Epithelial cell of esophagus (primary cell): ENCODE results near the gene ZGPAT.

Experiments used
- DNase-seq: peaks from one replicate; pipeline ENCODE4 v3.0.0; 2010; ENCODE audit warnings: low read depth
- H3K4me3 ChIP-seq: 2 replicates; pipeline ENCODE4 v1.5.1; 2011; ENCODE audit warnings: mild to moderate bottlenecking, low read length, control low read depth
- TF ChIP-seq, protein P1 (sequence below): IDR thresholded peaks from 2 replicates; pipeline ENCODE4 v1.5.1; 2011; ENCODE audit warnings: low read depth, mild to moderate bottlenecking, low read length, control low read depth, inconsistent platforms; ENCODE audit not compliant: insufficient read depth; ENCODE audit errors: missing control alignments

Gene ZGPAT

DNA sequence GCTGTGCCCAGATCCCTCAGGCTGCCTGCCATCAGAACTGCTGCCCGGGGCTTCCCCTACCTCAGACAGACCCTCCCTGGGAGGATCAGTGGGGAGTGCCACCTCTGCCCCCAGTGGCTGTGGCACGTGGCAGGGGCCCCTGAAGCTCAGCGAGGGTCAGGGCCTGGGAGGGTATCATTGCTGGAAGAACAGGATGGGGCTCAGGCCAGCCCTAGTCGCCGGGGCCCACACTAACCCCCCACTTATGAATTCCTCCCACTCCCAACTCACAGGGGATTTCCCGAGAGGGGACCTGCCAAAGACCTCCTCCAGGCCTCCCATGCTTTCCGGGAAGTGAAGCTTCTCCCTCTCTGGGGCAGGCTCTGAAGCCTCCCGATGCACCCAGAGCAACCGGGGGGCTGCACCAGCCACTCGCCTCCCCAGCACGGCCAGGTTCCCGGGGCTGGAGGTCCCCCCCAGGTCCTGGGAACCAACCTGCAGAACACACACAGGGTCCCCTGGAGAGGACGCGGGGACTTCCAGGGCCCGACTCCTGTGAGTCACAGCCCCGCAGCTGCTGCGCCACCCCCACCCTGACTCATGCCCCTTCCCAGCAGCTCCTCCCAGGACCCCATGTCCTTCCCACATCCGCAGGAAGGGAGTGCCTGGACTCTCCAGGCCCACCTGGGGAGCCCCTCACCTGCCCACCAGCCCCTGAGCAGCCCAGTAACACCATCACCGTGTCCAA lies 8.9 kb upstream of the ZGPAT start:
- peak; percentile 92 for DNase-seq
- H3K4me3 ChIP-seq = no peak overlapping the region
- TF ChIP-seq, protein P1, sequence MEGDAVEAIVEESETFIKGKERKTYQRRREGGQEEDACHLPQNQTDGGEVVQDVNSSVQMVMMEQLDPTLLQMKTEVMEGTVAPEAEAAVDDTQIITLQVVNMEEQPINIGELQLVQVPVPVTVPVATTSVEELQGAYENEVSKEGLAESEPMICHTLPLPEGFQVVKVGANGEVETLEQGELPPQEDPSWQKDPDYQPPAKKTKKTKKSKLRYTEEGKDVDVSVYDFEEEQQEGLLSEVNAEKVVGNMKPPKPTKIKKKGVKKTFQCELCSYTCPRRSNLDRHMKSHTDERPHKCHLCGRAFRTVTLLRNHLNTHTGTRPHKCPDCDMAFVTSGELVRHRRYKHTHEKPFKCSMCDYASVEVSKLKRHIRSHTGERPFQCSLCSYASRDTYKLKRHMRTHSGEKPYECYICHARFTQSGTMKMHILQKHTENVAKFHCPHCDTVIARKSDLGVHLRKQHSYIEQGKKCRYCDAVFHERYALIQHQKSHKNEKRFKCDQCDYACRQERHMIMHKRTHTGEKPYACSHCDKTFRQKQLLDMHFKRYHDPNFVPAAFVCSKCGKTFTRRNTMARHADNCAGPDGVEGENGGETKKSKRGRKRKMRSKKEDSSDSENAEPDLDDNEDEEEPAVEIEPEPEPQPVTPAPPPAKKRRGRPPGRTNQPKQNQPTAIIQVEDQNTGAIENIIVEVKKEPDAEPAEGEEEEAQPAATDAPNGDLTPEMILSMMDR = no peak

DNA sequence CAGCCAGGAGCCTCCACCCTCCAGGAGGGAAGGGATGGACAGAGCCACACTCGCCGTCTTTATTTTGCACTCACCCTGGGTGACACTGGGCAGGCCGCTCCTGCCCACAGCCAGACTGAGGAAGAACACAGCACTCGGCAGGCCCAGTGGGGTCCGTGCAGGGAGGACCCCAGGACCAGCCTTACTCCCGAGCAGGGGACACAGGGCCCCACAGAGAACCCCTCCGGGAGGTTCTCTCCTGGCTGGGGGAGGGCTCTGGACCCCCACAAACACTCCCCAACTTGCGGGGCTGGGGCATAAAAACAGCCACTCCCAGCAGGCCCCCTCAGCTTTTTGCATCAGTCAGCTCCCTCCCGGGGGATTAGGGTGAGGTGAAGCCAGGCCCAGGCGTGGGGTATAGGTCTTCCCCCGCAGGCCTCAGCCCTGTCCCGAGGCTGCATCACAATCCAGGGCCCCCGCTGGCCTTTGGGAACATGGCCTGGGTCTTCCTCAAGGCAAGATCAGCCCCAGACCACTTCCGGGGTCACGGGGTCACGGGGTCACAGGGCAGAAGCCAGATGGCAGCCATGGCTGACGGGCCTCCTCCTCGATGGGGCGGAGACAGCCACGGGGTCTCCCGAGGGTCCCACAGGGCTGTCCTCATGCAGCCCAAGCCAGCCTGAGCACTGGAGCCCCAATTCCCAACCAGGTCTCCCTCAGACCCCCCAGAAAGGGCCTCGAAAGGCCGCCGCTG lies 8.2 kb upstream of the ZGPAT start:
- no peak overlapping the region for H3K4me3 ChIP-seq
- TF ChIP-seq, protein P1 = no peak
- no peak for DNase-seq

DNA sequence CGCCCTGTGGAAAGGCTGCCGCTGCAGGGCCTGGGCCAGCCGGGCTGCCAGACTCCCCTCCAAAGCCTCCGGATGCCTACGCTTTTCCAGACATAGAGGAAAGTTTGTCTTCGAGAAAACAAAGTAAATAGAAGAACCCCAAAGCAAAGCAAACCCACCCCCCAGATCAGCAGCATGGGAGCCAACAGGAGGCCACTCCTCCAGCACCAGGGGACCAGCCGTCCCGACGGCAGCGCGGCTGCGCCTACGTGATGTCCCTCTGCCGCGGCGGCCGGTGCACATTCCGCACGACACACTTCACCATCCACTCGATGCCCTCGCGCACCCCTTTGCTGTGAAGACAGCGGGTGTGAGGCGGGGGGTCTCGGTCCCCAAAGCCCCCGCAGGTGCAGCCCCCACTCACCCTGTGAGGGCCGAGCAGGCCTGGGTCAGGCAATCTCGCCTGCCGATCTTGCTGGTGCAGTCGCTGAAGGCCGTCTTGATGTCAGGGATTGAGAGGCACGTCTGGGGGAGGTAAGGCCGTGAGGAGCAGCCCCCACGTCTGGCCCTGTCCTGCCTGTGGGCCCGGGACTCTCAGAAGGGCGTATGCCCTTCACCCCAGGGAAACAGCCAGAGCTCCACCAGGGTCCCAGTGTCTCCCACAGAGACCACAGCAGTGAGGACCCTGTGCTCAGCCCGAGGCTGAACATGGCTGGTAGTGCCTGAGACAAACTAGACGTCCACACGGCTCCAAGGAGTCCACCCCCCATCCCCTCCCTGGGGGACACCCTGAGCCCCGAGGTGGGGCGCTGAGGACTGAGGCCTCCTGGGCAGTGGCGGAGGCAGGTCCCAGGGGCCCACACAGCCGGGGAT lies 7.4 kb upstream of the ZGPAT start:
- TF ChIP-seq, protein P1 = no peak
- no peak overlapping the region for H3K4me3 ChIP-seq
- no peak for DNase-seq

DNA sequence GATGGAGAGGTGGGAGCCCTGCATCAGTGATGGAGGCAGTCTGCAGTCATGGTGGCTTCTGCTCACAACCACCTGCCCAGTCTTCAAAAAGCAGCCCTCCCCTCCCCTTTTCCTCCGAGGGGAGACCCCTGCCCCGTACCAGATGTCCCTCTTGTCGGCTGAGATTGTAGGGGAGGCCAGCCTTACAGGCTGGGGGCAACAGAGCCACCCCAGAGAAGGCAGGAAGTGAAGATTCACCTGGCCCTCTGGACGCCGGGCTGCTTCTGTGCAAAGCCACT lies 6.8 kb upstream of the ZGPAT start:
- H3K4me3 ChIP-seq = no peak overlapping the region
- no peak for DNase-seq
- TF ChIP-seq, protein P1 = no peak

DNA sequence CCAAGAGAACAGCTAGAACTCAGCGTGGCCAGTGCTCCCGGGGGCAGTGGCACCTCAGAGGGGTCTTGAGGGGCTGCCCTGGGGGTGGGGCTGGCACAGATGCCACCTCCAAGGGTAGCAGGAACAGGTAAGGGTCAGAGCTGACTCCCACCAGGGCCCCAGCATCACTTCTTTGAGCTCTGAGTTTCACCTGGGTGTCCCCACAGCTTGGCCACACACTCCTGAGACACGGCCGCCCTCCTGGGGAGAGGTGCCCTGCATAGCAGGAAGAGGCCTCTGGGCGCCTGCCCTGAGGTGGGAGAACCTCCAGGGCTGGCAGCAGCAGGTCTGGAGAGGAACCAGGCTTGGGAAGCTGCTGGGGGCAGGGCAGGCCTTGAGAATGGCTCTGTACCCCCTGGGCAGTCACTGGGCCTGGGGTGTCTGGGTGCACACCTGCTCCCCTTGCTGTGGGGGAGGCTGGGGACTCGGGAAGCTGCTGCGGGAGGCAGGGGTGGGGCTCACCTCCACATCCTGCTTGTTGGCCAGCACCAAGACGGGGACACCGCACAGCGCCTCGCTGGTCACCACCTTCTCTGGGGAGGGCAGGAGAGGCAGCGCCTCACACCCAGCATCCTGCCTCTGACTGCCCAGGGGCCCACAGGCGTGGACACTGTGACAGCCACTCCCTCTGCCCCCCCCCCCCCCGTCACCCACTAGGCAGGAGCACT lies 6.4 kb upstream of the ZGPAT start:
- TF ChIP-seq, protein P1 = no peak
- H3K4me3 ChIP-seq = no peak overlapping the region
- no peak for DNase-seq

DNA sequence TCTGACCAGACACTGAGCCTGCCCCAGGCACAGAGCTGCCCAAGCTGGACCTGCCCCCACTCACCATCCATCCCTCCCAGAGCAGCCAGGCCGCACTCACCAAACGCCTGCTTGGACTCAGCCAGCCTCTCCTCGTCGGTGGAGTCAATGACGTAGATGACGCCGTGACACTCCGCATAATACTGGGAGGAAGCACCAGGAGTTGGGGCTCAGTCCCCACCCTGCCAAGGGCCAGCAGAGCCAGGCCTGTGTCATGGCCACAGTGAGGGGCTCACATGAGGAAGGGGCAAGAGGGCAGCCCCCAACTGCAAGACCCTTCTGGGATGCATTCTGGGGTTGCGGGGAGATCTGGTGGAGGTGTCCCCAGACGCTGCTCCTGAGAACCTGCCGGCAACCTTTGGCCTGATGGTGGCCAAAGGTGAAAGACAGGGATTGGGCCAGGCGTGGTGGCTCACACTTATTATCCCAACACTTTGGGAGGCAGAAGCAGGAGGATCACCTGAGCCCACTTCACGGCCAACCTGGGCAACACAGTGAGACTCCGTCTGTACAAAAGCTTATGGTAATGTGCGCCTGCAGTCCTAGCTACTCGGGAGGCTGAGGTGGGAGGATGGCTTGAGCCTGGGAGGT lies 5.7 kb upstream of the ZGPAT start:
- TF ChIP-seq, protein P1 = no peak
- no peak for DNase-seq
- H3K4me3 ChIP-seq = no peak overlapping the region
